HUES6 (cell line): Measurements from ENCODE around the gene RPL13A.

Experiments
- H3K27ac ChIP-seq: 2 replicates; pipeline ENCODE4 v1.7.0; 2013; ENCODE audit warnings: low read depth, mild to moderate bottlenecking, low read length, inconsistent platforms
- H3K27me3 ChIP-seq: 2 replicates; pipeline ENCODE4 v1.6.1; 2013; ENCODE audit warnings: low read length; ENCODE audit not compliant: control insufficient read depth, insufficient read depth
- H3K36me3 ChIP-seq: 2 replicates; pipeline ENCODE4 v1.6.1; 2013; ENCODE audit warnings: low read length; ENCODE audit not compliant: control insufficient read depth, insufficient read depth
- H3K4me1 ChIP-seq: 2 replicates; pipeline ENCODE4 v1.6.1; 2013; ENCODE audit warnings: low read length; ENCODE audit not compliant: control insufficient read depth, insufficient read depth
- H3K4me3 ChIP-seq: 2 replicates; pipeline ENCODE4 v1.5.1; 2013; ENCODE audit warnings: low read depth, low read length
- H3K9ac ChIP-seq: one replicate; pipeline ENCODE4 v1.6.1; 2013; ENCODE audit warnings: mild to moderate bottlenecking, low read length
- H3K9me3 ChIP-seq: 2 replicates; pipeline ENCODE4 v1.6.1; 2013; ENCODE audit warnings: low read depth, low read length; ENCODE audit not compliant: control insufficient read depth, insufficient read depth

The RPL13A gene

GRCh38 chr19:49515767-49516166, 28.4 kb downstream of the RPL13A start:
- H3K27me3 ChIP-seq: no peaks in the 10 kb centered on the region
- no peak overlapping the region for H3K4me3 ChIP-seq
- H3K27ac ChIP-seq: no peak overlapping the region

DNA sequence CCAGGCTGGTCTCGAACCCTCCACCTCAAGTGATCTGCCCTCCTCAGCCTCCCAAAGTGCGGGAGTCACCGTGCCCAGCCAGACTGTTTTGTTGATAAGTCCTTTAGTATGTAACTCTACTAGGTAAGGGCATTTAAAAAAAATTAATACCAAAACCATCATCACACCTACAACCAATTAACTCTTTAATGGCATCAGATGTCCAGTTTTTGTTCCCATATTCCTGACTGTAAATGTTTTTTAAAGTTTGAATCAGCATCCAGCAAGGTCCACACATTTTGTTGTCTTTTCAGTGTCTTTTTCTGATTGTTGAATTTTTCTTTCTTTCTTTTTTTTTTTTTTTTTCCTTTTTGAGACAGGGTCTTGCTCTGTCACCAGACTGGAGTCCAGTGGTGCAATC, 30.6 kb downstream of the RPL13A start:
- Histone ChIP-seq H3K9me3 (no peaks in the 10 kb centered on the region), H3K4me3 (no peak overlapping the region), H3K27ac (no peak overlapping the region), H3K4me1 (peaks cover 8% of the 10 kb centered on the region), H3K9ac (no peak overlapping the region), H3K27me3 (no peaks in the 10 kb centered on the region), H3K36me3 (peaks cover 15% of the 10 kb centered on the region)

More at GRCh38 chr19:49515767-49516166, 28.4 kb downstream of the RPL13A start:
- Histone ChIP-seq H3K4me1 (peaks cover 17% of the 10 kb centered on the region), H3K36me3 (peaks cover 13% of the 10 kb centered on the region), H3K9ac (no peak overlapping the region), H3K9me3 (no peaks in the 10 kb centered on the region)

DNA sequence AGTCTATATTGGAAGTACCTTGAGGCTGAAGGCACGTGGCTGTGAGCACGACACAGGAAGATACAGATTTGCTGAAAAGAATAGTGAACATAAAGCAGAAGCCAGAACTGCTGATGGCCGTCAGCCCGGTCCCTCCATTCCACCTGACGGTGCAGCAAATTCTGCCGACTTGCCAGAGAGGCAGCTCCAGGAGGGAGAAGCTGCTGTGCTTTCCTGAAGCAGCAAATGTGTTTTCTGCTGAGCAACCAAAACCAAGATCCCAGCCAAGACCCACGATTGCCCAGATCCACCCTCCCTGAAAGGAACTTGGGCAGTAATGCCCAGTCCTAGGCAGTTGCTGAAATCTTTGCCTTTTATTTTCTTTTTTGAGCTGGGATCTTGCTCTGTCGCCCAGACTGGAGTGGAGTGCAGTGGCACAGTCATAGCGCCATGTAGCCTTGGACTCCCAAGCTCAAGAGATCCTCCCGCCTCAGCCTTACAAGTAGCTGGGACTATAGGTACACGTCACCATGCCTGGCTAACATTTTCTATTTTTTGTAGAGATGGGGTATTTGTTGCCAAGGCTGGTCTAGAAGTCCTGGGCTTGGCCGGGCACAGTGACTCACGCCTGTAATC, 33.4 kb downstream of the RPL13A start:
- no peak overlapping the region for H3K27ac ChIP-seq
- H3K4me1 ChIP-seq: no peaks in the 10 kb centered on the region
- H3K4me3 ChIP-seq: no peak overlapping the region
- no peaks in the 10 kb centered on the region for H3K9me3 ChIP-seq
- no peaks in the 10 kb centered on the region for H3K27me3 ChIP-seq
- H3K36me3 ChIP-seq: peaks cover 16% of the 10 kb centered on the region
- H3K9ac ChIP-seq: no peak overlapping the region

DNA sequence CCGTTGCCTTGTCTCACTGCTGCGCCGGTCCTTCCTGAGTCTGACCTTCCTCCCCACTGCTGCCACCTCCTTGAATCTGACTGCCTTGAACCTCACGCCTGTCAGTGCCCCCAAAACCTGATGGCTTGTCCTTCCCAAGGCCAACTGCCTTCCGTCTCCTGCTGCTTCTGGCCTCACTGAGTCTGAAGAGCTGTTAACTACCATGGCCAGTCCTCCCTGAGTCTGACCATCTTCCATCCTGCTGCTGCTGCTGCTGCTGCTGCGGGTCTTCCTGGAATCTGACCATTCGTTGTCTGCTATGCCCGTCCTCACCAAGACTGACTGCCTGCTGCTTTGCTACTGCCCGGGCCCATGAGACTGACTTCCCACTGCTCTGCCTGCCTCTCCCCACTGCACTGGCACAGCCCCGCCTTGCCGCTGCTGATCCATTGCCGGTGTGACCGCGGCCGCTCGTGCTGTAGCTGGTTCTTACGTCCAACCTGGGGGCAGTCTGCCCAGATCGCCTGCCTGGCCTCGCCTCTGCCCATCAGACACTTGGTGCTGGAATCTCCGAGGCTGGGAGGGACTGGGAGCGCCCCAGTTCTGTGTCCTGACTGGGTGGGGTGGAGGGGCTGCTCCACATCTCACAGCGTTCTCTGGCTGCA, 37.5 kb downstream of the RPL13A start:
- Histone ChIP-seq H3K9ac (no peak overlapping the region), H3K4me3 (no peak overlapping the region), H3K27me3 (no peaks in the 10 kb centered on the region), H3K27ac (no peak overlapping the region), H3K36me3 (peaks cover 18% of the 10 kb centered on the region), H3K9me3 (no peaks in the 10 kb centered on the region), H3K4me1 (no peaks in the 10 kb centered on the region; the same call in 1 of the 2 replicates)

- peaks cover 7% of the 10 kb centered on the region; the same call in 1 of the 2 replicates for H3K4me1 ChIP-seq
- no peak overlapping the region for H3K27ac ChIP-seq
- H3K27me3 ChIP-seq: no peaks in the 10 kb centered on the region
- H3K9ac ChIP-seq: peak overlapping the region; percentile 57
- no peaks in the 10 kb centered on the region for H3K9me3 ChIP-seq
- peak overlapping the region; percentile 63 for H3K4me3 ChIP-seq
- H3K36me3 ChIP-seq: peaks cover 16% of the 10 kb centered on the region
These were observed 40.9 kb downstream of the RPL13A start for GRCh38 chr19:49528211-49528771.

DNA sequence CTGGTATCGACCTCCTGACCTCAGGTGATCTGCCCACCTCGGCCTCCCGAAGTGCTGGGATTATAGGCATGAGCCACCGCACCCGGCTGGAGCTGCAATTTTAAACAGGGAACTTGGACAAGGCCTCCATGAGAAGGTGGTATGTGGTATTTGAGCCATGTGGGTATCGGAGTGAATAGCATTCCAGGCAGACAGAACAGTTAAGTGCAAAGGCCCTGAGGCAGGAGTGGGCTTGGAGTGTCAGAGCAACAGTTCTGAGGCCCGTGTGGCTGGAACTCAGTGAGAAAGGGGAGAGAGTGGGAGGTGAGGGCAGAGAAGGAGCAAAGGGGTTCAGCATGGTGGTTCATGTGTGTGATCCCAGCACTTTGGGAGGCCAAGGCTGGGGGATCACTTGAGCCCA, 43.3 kb downstream of the RPL13A start:
- Histone ChIP-seq H3K27me3 (peaks cover 7% of the 10 kb centered on the region; the same call in 1 of the 2 replicates), H3K4me3 (no peak overlapping the region), H3K4me1 (peaks cover 14% of the 10 kb centered on the region; the same call in 1 of the 2 replicates), H3K9me3 (no peaks in the 10 kb centered on the region), H3K9ac (no peak overlapping the region), H3K27ac (no peak overlapping the region), H3K36me3 (peaks cover 6% of the 10 kb centered on the region; the same call in 1 of the 2 replicates)

DNA sequence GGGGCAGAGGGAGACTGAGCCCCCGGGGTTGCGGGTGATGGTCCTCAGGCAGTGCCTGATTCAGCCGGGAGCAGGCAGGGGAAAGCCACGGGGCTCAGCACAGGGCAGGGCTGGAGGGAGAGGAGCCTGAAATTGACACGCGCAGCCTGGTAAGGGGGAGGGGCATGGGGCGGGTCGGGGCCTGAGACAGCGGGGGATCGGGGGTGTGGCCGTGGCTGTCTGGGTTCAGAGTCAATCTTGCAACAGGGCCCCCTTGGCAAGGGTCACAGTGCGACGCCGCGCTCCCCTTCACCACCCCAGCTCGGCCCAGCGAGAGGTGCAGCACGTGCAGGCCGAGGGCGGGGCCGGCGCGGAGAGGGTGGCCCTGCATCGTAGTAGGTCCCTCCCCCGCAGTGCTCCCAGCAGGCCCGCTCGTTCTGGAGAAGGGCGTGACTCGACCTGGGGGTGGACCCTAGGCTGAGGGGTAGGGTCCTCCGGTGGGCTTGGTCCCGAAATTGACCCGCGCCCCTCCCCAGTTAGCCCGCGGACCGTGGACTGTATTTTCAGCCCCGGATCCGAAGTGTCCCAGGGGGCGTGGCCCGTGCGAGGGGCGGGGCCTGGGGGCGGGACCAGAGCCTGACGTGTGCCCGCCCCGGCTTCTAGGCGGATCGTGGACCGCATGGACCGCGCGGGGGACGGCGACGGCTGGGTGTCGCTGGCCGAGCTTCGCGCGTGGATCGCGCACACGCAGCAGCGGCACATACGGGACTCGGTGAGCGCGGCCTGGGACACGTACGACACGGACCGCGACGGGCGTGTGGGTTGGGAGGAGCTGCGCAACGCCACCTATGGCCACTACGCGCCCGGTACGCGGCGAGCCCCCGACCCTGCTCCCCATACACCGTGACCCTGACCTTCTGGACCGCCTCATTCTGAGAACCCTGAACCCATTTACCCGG, 46.4 kb downstream of the RPL13A start:
- Histone ChIP-seq H3K4me3 (peak overlapping the region; percentile 85), H3K27me3 (peaks cover 7% of the 10 kb centered on the region; the same call in 1 of the 2 replicates), H3K4me1 (peaks cover 14% of the 10 kb centered on the region; the same call in 1 of the 2 replicates), H3K27ac (no peak overlapping the region), H3K9ac (peak overlapping the region; percentile 18), H3K36me3 (peaks cover 8% of the 10 kb centered on the region; the same call in 1 of the 2 replicates), H3K9me3 (no peaks in the 10 kb centered on the region)

DNA sequence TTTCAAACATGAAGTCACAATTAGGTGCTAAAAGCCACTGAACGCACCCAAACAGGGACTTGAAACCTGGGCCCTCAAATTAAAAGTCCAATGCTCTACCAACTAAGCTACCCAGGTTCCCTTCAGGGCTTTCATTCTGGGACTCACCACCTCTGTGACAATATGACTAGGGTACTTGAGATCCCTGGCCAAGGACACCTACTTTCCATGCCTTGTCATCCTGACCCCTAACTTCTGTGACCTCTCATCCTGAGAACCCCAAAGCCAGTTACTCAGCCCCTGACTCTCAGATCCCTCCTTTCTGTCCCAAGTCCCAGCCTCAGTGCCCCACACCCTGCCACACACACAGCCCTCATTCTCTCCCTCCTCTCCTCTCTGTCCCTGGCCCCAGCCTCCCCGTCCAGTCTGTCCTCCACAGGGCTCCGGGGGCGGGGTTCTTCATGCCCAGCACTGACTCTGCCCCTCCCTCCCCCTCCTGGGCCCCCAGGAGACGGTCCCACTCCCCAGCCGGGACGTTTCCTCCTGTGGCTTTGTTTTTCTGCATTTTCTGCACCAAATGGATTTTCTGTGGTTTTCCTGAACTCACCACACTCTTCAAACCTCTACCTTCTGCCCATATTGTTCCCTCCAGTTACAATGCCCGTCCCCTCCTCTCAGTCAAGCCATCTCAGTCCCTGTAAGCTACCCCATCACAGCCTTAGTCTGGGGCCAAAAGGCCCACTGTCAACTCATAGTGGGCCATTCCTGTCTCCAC, 47.4 kb downstream of the RPL13A start:
- Histone ChIP-seq H3K27me3 (peaks cover 7% of the 10 kb centered on the region; the same call in 1 of the 2 replicates), H3K4me3 (peak overlapping the region; percentile 85), H3K27ac (no peak overlapping the region), H3K4me1 (peaks cover 14% of the 10 kb centered on the region; the same call in 1 of the 2 replicates), H3K36me3 (peaks cover 8% of the 10 kb centered on the region; the same call in 1 of the 2 replicates), H3K9ac (no peak overlapping the region), H3K9me3 (no peaks in the 10 kb centered on the region)

DNA sequence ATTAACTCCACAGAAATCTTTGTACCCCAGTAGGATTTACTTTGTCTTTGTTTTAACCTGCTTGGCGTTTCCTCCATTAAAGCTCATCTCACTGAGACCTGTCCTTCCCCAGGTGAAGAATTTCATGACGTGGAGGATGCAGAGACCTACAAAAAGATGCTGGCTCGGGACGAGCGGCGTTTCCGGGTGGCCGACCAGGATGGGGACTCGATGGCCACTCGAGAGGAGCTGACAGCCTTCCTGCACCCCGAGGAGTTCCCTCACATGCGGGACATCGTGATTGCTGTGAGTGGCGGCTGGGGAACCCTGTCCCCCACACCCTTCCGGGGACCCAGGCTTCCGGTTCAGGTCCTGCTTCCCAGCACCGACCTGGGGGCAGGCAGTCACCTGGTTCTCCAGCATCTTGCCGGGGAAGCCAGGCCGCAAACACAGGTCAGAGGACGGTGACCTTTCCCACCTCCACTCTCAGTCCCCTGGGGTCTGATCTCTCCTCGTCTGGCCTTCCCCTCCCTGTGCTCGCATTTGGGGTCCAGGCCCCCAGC, 49.6 kb downstream of the RPL13A start:
- Histone ChIP-seq H3K4me1 (peaks cover 14% of the 10 kb centered on the region; the same call in 1 of the 2 replicates), H3K9me3 (no peaks in the 10 kb centered on the region), H3K4me3 (no peak overlapping the region), H3K9ac (no peak overlapping the region), H3K27me3 (peaks cover 7% of the 10 kb centered on the region; the same call in 1 of the 2 replicates), H3K27ac (no peak overlapping the region), H3K36me3 (peaks cover 5% of the 10 kb centered on the region; the same call in 1 of the 2 replicates)

GRCh38 chr19:49538643-49539042, 51.2 kb downstream of the RPL13A start:
- no peaks in the 10 kb centered on the region for H3K9me3 ChIP-seq
- H3K36me3 ChIP-seq: peaks cover 5% of the 10 kb centered on the region; the same call in 1 of the 2 replicates
- H3K4me1 ChIP-seq: peaks cover 6% of the 10 kb centered on the region; the same call in 1 of the 2 replicates
- H3K27ac ChIP-seq: no peak overlapping the region
- peaks cover 7% of the 10 kb centered on the region; the same call in 1 of the 2 replicates for H3K27me3 ChIP-seq
- no peak overlapping the region for H3K4me3 ChIP-seq
- no peak overlapping the region for H3K9ac ChIP-seq
